ENCODE data around the gene ACOT7.

GRCh38 chr1:6298940-6299465 is 94.6 kb downstream of the ACOT7 start:
- TF ChIP-seq, protein P1, sequence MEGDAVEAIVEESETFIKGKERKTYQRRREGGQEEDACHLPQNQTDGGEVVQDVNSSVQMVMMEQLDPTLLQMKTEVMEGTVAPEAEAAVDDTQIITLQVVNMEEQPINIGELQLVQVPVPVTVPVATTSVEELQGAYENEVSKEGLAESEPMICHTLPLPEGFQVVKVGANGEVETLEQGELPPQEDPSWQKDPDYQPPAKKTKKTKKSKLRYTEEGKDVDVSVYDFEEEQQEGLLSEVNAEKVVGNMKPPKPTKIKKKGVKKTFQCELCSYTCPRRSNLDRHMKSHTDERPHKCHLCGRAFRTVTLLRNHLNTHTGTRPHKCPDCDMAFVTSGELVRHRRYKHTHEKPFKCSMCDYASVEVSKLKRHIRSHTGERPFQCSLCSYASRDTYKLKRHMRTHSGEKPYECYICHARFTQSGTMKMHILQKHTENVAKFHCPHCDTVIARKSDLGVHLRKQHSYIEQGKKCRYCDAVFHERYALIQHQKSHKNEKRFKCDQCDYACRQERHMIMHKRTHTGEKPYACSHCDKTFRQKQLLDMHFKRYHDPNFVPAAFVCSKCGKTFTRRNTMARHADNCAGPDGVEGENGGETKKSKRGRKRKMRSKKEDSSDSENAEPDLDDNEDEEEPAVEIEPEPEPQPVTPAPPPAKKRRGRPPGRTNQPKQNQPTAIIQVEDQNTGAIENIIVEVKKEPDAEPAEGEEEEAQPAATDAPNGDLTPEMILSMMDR (IDR thresholded peaks at IDR 0.05; ENCODE audit: insufficient read depth, low read length): no peak
- TF ChIP-seq POLR2AphosphoS5 (IDR thresholded peaks at IDR 0.05; ENCODE audit: low read depth): no peak
- TF ChIP-seq, protein P2, sequence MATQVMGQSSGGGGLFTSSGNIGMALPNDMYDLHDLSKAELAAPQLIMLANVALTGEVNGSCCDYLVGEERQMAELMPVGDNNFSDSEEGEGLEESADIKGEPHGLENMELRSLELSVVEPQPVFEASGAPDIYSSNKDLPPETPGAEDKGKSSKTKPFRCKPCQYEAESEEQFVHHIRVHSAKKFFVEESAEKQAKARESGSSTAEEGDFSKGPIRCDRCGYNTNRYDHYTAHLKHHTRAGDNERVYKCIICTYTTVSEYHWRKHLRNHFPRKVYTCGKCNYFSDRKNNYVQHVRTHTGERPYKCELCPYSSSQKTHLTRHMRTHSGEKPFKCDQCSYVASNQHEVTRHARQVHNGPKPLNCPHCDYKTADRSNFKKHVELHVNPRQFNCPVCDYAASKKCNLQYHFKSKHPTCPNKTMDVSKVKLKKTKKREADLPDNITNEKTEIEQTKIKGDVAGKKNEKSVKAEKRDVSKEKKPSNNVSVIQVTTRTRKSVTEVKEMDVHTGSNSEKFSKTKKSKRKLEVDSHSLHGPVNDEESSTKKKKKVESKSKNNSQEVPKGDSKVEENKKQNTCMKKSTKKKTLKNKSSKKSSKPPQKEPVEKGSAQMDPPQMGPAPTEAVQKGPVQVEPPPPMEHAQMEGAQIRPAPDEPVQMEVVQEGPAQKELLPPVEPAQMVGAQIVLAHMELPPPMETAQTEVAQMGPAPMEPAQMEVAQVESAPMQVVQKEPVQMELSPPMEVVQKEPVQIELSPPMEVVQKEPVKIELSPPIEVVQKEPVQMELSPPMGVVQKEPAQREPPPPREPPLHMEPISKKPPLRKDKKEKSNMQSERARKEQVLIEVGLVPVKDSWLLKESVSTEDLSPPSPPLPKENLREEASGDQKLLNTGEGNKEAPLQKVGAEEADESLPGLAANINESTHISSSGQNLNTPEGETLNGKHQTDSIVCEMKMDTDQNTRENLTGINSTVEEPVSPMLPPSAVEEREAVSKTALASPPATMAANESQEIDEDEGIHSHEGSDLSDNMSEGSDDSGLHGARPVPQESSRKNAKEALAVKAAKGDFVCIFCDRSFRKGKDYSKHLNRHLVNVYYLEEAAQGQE (IDR thresholded peaks at IDR 0.05; ENCODE audit: insufficient replicate concordance, low read depth): no peak
- TF ChIP-seq GABPA (IDR thresholded peaks at IDR 0.05; ENCODE audit: low read depth): no peak
- TF ChIP-seq SPI1 (IDR thresholded peaks at IDR 0.05; ENCODE audit: borderline replicate concordance, low read depth): no peak

All from HL-60 (cell line).